D341Med (cell line): ENCODE results near the gene NUCB2.

Source experiments
- DNase-seq: peaks from one replicate; pipeline ENCODE4 v3.0.0; 2012; ENCODE audit warnings: low spot score

NUCB2 gene

GRCh38 chr11:17268902-17269301 lies 7.6 kb upstream of the NUCB2 start:
- DNase-seq = no peak

- no peak for DNase-seq
Observed at GRCh38 chr11:17272801-17273200, 3.7 kb upstream of the NUCB2 start.

DNA sequence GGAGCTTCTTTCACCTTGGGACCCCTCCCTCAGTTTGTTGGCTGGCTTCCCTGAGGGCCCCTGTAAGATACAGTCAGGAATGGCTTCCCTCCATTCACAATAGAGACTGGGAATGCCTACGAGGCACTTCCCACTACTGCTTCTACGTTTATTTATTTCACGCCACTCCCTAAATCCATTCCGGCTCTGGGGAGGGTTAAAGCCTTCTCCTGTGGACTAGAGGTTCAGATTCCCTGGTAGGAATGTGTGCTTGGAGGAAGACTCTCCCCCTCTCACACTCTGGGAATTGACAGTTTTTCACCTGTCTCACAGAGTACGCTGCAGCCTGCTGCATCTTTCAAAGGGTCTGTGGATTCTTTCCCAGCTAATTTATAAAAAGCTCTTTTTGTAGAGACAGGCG lies 3.3 kb upstream of the NUCB2 start:
- DNase-seq = no peak

- no peak for DNase-seq
Observed at GRCh38 chr11:17273668-17274282, 2.8 kb upstream of the NUCB2 start.

- DNase-seq = no peak
Observed at GRCh38 chr11:17275400-17276235, 921 bp upstream of the NUCB2 start.

- DNase-seq = no peak
Observed at GRCh38 chr11:17277024-17277584, 565 bp downstream of the NUCB2 start.

DNA sequence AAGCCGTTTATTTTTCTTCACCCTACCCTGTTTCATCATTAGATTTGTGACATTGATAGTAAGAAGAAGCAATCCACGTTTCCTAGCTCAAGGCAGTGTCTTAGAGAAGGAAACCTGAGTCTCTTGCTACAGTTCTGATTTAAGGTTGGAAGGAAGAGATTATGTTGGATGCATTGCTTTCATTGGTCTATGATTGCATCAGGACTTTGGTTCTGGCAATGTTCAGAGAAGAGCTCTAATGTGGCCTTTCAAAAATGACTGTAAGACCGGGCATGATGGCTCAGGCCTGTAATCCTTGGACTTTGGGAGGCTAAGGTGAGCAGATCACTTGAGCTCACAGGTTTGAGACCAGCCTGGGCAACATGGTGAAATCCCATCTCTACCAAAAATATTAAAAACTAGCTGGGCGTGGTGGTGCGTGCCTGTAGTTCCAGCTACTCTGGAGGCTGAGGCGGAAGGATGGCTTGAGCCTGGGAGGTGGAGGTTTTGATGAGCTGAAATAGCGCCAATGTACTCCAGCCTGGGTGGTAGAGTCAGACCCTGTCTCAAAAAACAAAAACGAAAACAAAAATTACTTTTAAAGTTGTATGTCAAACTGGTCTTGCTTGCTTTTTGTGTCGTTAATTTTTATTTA lies 4.1 kb downstream of the NUCB2 start:
- DNase-seq = no peak

DNA sequence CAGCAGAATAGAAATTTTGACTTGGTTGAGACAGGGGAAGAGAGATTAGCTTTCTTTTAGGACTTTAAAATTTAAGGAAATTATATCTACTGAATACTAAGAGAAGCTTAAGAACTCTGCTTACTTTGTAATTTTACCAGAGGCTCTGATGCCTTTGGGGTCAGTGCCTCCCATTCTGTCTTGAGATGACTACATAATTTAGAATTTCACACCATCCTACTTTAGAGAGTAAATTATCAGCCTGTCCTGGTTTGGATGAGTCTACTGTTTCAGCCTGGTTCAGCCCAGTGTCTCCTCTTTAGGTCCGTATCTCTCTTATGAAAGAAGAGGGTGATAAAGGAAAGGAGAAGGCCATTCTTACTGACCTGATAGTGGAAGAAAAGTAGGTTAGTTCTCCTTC lies 9.8 kb downstream of the NUCB2 start:
- no peak for DNase-seq

GRCh38 chr11:17287058-17287457 lies 10.5 kb downstream of the NUCB2 start:
- DNase-seq = no peak

DNA sequence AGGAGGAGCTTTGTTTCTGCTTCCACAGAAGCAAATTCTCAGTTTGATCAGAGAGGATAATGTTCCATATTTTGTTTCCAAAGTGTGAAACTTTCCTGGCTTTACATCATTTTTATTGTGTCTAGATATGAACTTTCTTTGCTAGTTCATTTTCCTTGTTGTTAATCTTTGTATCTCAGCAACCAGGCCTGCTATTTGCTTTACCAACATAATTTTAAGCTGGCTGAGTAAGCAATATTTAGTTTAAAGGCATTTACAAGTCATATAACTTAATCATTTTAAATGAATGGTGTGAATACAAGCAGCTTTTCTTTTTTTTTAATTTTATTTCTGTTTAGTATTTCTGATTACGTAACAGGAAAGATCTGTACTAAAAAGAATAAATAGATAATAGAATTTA lies 15.2 kb downstream of the NUCB2 start:
- no peak for DNase-seq

GRCh38 chr11:17293311-17293710 lies 16.8 kb downstream of the NUCB2 start:
- DNase-seq = no peak

DNA sequence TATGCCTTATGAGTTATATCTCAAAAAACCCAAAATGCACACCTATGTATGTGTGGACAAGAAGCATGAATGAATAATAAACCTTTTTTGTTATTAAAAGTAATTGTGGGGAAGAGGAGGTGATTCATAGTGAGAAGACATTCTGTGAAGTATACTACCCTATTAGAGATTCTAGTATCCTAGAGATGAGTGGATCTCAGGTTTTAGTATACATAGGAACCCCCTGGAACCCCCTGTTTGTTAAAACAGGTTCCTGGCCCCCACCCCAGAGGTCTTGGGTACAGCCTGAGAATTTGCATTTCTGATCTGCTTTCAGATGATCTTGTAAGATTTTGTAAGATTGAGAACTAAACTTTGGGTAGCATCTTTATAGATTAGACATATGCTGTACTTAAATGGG lies 17.5 kb downstream of the NUCB2 start:
- no peak for DNase-seq

GRCh38 chr11:17296852-17297559 lies 20.5 kb downstream of the NUCB2 start:
- no peak for DNase-seq

DNA sequence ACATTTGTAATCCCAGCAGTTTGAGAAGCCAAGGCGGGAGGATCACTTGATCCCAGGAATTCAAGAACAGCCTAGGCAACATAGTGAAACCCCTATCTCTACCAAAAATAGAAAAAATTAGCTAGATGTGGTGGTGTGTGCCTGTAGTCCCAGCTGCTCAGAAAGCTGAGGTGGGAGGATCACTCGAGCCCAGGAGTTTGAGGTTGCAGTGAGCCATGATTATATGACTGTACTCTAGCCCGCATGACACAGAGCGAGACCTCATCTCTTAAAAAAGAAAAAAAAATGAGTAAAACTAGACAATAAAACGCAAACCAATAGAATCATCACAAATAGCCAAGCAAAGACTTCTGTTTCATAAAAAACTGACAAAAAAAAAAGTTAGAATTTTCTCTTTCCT lies 21.8 kb downstream of the NUCB2 start:
- DNase-seq = no peak

- no peak for DNase-seq
Observed at GRCh38 chr11:17300372-17300771, 23.8 kb downstream of the NUCB2 start.

GRCh38 chr11:17313349-17314231 lies 37.1 kb downstream of the NUCB2 start:
- no peak for DNase-seq

- no peak for DNase-seq
Observed at GRCh38 chr11:17314232-17314547, 37.7 kb downstream of the NUCB2 start.

DNA sequence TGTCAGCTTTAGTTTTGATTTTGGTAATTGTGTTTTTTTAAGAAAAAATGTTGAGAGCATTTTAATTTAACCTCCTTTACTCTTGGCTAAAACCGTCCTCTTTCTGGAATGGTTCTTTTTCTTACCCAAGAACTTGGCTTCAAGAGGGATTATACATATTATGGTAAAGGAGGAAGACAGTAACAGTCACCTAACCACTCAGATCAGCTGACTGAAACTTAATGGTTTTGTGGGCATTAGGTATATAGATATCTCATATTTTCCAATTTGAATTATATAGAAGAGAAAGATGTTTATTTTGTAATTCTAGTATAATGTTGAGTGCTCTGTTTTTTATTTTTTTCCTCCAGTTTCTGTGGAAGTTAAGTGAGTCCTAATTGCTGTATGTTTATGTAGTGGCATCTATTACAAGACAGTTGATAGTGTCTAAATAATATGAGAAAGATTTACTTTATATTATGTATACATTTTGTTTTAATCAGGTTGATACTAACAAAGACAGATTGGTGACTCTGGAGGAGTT lies 38.4 kb downstream of the NUCB2 start:
- DNase-seq = no peak

- DNase-seq = no peak
Observed at GRCh38 chr11:17328871-17329494, 52.4 kb downstream of the NUCB2 start.

- no peak for DNase-seq
Observed at GRCh38 chr11:17331669-17332068, 55.1 kb downstream of the NUCB2 start.
